ENCODE measurements around the gene BID. TPM values are rescaled to one million over a fixed set of nuclear protein-coding genes. Genes with fewer than 3 reads are reported as not detected.

The BID gene
- total RNA-seq, 2 donors from 2014 or later, result 20.1 to 24.4 TPM

DNA sequence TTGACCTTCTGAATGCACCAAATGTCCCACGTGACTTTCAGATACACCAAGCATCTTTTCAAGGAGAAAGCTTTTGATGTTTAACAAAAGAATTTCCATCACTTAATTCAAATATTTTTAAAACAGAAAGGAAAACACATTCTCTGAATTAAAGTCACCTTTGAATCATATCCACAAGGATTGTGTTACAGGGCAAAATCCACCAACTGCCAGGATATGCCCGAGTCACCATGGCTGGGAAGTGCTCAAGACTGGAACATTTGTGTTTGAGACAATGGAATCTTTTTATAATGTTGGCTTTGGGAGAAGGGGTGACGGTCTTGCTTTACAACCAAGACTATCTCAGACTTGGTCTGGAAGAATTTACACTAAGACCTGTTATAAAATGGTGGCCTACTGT lies 40.8 kb downstream of the BID start:
- Mint-ChIP-seq H3K4me3 (no peak overlapping the region), H3K4me1 (no peaks in the 10 kb centered on the region), H3K27ac (no peak overlapping the region), H3K9me3 (no peaks in the 10 kb centered on the region), H3K27me3 (ENCODE audit: insufficient read depth) (no peaks in the 10 kb centered on the region), H3K36me3 (ENCODE audit: low read depth) (peaks cover 45% of the 10 kb centered on the region)
- TF ChIP-seq, protein P1, sequence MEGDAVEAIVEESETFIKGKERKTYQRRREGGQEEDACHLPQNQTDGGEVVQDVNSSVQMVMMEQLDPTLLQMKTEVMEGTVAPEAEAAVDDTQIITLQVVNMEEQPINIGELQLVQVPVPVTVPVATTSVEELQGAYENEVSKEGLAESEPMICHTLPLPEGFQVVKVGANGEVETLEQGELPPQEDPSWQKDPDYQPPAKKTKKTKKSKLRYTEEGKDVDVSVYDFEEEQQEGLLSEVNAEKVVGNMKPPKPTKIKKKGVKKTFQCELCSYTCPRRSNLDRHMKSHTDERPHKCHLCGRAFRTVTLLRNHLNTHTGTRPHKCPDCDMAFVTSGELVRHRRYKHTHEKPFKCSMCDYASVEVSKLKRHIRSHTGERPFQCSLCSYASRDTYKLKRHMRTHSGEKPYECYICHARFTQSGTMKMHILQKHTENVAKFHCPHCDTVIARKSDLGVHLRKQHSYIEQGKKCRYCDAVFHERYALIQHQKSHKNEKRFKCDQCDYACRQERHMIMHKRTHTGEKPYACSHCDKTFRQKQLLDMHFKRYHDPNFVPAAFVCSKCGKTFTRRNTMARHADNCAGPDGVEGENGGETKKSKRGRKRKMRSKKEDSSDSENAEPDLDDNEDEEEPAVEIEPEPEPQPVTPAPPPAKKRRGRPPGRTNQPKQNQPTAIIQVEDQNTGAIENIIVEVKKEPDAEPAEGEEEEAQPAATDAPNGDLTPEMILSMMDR (conservative IDR thresholded peaks at IDR 0.05), result no peak
- H3K27me3 ChIP-seq (ENCODE audit: control insufficient read depth, insufficient read depth, low read length, poor library complexity, severe bottlenecking), result no peaks in the 10 kb centered on the region
- 94 to 100% methylated on average over 2 to 3 of the region's 3 CpGs for WGBS, 2 experiments (ENCODE audit: insufficient coverage in 1 of 2, insufficient read length in 1 of 2)
- no peak overlapping the region for H3K9ac ChIP-seq (ENCODE audit: extremely low read depth, low read length, poor library complexity, severe bottlenecking)
- no peak overlapping the region for H3K4me3 ChIP-seq (ENCODE audit: low read length)
- H3K9me3 ChIP-seq (ENCODE audit: control insufficient read depth, low read length), result no peaks in the 10 kb centered on the region
- peaks cover 51% of the 10 kb centered on the region for H3K36me3 ChIP-seq (ENCODE audit: control insufficient read depth, insufficient read depth, low read length)
- no peak overlapping the region for H3K27ac ChIP-seq (ENCODE audit: low read depth, low read length)
- DNase-seq, result no peak
- no peaks in the 10 kb centered on the region for H3K4me1 ChIP-seq (ENCODE audit: control insufficient read depth, insufficient read depth, low read length)

DNA sequence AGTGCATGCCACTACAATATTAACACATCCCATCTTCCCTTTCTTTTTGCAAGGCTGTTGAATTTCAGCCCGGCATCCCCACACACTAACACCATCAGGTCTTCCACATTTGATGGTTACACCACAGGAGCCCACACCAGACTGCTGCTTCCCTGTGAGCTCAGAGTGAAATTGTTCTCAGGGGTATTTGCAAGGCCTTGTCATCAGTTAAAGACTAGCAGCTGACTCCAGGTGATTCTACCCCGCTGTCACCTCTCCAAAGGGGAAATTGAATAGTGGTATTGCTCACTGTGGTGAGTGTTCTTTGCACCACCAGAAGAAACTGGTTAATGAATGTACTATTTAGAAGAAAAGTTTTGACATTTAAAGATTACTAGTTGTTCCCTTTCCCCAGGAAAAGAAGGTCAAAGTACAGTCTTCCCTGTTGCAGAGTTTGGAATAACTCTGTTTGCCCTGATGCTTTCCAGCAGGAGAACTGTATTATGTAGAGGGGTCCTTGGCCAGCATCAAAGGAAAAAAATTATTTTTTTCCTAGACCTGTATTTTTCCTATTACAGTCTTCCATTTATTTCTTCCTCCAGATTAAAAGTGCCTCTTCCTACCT lies 41.9 kb downstream of the BID start:
- no peak for DNase-seq
- H3K27me3 ChIP-seq (ENCODE audit: control insufficient read depth, insufficient read depth, low read length, poor library complexity, severe bottlenecking), result no peaks in the 10 kb centered on the region
- Mint-ChIP-seq H3K4me1 (no peaks in the 10 kb centered on the region), H3K9me3 (no peaks in the 10 kb centered on the region), H3K36me3 (ENCODE audit: low read depth) (peaks cover 54% of the 10 kb centered on the region), H3K27me3 (ENCODE audit: insufficient read depth) (no peaks in the 10 kb centered on the region), H3K27ac (no peak overlapping the region), H3K4me3 (no peak overlapping the region)
- H3K36me3 ChIP-seq (ENCODE audit: control insufficient read depth, insufficient read depth, low read length), result peaks cover 61% of the 10 kb centered on the region
- 88 to 92% methylated on average over 1 to 2 of the region's 2 CpGs for WGBS, 2 experiments (ENCODE audit: insufficient coverage in 1 of 2, insufficient read length in 1 of 2)
- no peak overlapping the region for H3K27ac ChIP-seq (ENCODE audit: low read depth, low read length)
- H3K4me1 ChIP-seq (ENCODE audit: control insufficient read depth, insufficient read depth, low read length), result no peaks in the 10 kb centered on the region
- H3K9me3 ChIP-seq (ENCODE audit: control insufficient read depth, low read length), result no peaks in the 10 kb centered on the region
- H3K9ac ChIP-seq (ENCODE audit: extremely low read depth, low read length, poor library complexity, severe bottlenecking), result no peak overlapping the region
- H3K4me3 ChIP-seq (ENCODE audit: low read length), result no peak overlapping the region
- TF ChIP-seq, protein P1 (conservative IDR thresholded peaks at IDR 0.05), result no peak

DNA sequence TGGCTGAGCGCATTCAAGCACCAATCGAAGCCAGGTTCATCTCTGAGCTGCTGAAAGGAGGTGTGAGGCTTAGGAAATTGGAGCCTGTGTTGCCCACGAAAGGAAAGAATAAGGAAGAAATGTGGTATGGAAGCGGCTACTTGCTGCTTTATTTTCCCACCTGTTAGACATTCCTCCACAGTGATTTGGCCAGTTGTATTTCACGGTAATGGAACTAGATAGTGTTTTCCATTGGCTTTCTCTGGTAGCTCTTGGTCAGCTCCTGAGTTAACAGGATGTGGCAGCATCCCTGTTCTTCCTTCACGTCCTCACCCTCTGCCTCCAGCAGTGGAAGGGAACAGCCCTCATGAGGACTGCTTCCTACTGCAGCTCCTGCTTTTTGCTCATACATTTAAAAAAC lies 44.7 kb downstream of the BID start:
- Histone ChIP-seq H3K9me3 (ENCODE audit: control insufficient read depth, low read length) (no peaks in the 10 kb centered on the region), H3K4me1 (ENCODE audit: control insufficient read depth, insufficient read depth, low read length) (no peaks in the 10 kb centered on the region), H3K27ac (ENCODE audit: low read depth, low read length) (no peak overlapping the region), H3K9ac (ENCODE audit: extremely low read depth, low read length, poor library complexity, severe bottlenecking) (no peak overlapping the region), H3K36me3 (ENCODE audit: control insufficient read depth, insufficient read depth, low read length) (peaks cover 72% of the 10 kb centered on the region), H3K27me3 (ENCODE audit: control insufficient read depth, insufficient read depth, low read length, poor library complexity, severe bottlenecking) (no peaks in the 10 kb centered on the region), H3K4me3 (ENCODE audit: low read length) (no peak overlapping the region)
- Mint-ChIP-seq H3K36me3 (ENCODE audit: low read depth) (peaks cover 55% of the 10 kb centered on the region), H3K4me3 (no peak overlapping the region), H3K4me1 (peaks cover 5% of the 10 kb centered on the region), H3K9me3 (no peaks in the 10 kb centered on the region), H3K27me3 (ENCODE audit: insufficient read depth) (no peaks in the 10 kb centered on the region), H3K27ac (no peak overlapping the region)
- TF ChIP-seq, protein P1 (conservative IDR thresholded peaks at IDR 0.05), result no peak
- WGBS, 2 experiments (ENCODE audit: insufficient coverage in 1 of 2, insufficient read length in 1 of 2), result 78 to 91% methylated on average over 3 to 6 of the region's 6 CpGs
- DNase-seq, result no peak
